ENCODE results near the gene KYAT1. TPM values are rescaled to one million over a fixed set of nuclear protein-coding genes. Genes with fewer than 3 reads are reported as not detected.
"Not testable (repeated sequence)": the region's sequence is repeated elsewhere in the genome, so short reads cannot be mapped to it uniquely, and the experiment has no call there.

Gene KYAT1
- total and polyA plus RNA-seq, 12 donors, result 8.9 to 20.3 (median 11.1) TPM

GRCh38 chr9:128861501-128861900 is 20.2 kb downstream of the KYAT1 start:
- intact Hi-C loops (cut with DNase I), result no loop called here
- Histone ChIP-seq H3K36me3 (no peaks in the 10 kb centered on the region), H3K9me3 (no peaks in the 10 kb centered on the region), H3K4me1 (peaks cover 0 to 22% (median 5%) of the 10 kb centered on the region in 9 donors), H3K27ac (no peak overlapping the region), H3K4me3 (no peak overlapping the region), H3K27me3 (no peaks in the 10 kb centered on the region)
- ATAC-seq (no peak), DNase-seq (no peak)
- WGBS, 2 donors, result 82% methylated on average over 6 of the region's 6 CpGs
- TF ChIP-seq CTCF (IDR thresholded peaks at IDR 0.05), result no peak

DNA sequence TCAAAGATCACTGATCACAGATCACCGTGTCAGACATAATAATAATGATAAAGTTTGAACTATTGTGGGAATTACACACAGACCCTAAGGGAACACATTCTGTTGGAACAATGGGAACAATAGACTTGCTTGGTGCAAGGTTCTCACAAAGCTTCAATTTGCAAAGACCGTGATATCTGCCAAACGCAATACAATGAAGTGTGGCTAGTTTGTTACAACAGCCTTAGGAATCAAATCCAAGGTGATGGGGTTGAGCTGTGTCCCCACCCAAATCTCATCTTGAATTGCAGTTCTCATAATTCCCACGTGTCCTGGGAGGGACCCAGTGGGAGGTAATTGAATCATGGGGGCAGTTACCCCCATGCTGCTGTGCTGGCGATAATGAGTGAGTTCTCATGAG is 20.8 kb downstream of the KYAT1 start:
- TF ChIP-seq CTCF (IDR thresholded peaks at IDR 0.05), result no peak
- H3K36me3 ChIP-seq, result no peaks in the 10 kb centered on the region
- ATAC-seq, result no peak
- DNase-seq, result no peak
- no peaks in the 10 kb centered on the region for H3K27me3 ChIP-seq
- no peak overlapping the region for H3K27ac ChIP-seq
- intact Hi-C loops (cut with DNase I), result no loop called here
- peaks cover 0 to 22% (median 5%) of the 10 kb centered on the region in 9 donors for H3K4me1 ChIP-seq
- H3K4me3 ChIP-seq, result no peak overlapping the region
- 86 to 89% methylated on average over 5 of the region's 5 CpGs for WGBS, 2 donors
- H3K9me3 ChIP-seq, result no peaks in the 10 kb centered on the region

- H3K27me3 ChIP-seq; H3K9me3 ChIP-seq; H3K36me3 ChIP-seq; intact Hi-C loops (cut with DNase I); H3K27ac ChIP-seq; H3K4me3 ChIP-seq; ATAC-seq; DNase-seq: not testable (repeated sequence)
- WGBS, 2 donors, result 93 to 97% methylated on average over 7 of the region's 7 CpGs
- H3K4me1 ChIP-seq, result peaks cover 0 to 15% (median 0%) of the 10 kb centered on the region in 9 donors
These were observed 23.3 kb downstream of the KYAT1 start for GRCh38 chr9:128858476-128858875.

- H3K27me3 ChIP-seq; intact Hi-C loops (cut with DNase I); ATAC-seq; H3K27ac ChIP-seq; H3K36me3 ChIP-seq; DNase-seq; H3K4me1 ChIP-seq; H3K4me3 ChIP-seq: not testable (repeated sequence)
- 94 to 96% methylated on average over 6 of the region's 6 CpGs for WGBS, 2 donors
- peaks cover 0 to 21% (median 0%) of the 10 kb centered on the region in 11 donors for H3K9me3 ChIP-seq
These were observed 27.3 kb downstream of the KYAT1 start for GRCh38 chr9:128854454-128854853.

GRCh38 chr9:128852646-128853045 is 29.1 kb downstream of the KYAT1 start:
- H3K36me3 ChIP-seq; H3K27ac ChIP-seq; H3K4me3 ChIP-seq; ATAC-seq; H3K27me3 ChIP-seq; intact Hi-C loops (cut with DNase I); DNase-seq; H3K4me1 ChIP-seq: not testable (repeated sequence)
- peaks cover 0 to 21% (median 0%) of the 10 kb centered on the region in 11 donors for H3K9me3 ChIP-seq
- 93 to 95% methylated on average over 2 of the region's 2 CpGs for WGBS, 2 donors

DNA sequence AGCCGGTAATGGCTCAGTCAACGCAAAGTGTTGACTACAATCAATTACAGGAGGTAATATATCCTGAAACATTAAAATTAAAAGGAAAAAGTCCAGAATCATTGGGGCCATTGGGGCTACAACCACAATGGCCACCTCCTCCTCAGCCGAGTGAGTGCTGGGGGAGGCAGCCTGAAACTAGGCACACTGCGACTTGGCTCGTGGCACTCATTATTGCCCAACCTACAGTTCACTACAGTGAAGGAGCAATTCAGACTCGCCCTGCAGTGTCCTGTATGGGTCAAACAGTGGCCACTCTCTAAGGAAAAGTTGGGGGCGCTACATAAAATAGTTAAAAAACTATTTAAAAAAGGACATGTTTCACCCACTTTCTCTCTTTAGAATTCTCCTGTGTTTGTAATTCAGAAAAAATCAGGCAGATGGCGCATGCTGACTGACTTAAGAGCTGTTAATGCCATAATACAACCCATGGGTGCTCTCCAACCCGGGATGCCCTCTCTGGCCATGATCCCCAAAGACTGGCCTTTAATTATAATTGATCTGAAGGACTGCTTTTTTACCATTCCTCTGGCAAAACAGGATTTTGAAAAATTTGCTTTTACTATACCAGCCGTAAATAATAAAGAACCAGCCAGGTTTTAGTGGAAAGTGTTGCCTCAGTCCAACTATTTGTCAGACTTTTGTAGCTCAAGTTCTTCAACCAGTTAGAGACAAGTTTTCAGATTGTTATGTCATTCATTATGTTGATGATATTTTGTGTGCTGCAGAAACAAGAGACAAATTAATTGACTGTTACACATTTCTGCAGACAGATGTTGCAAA is 29.8 kb downstream of the KYAT1 start:
- H3K4me3 ChIP-seq; H3K4me1 ChIP-seq; intact Hi-C loops (cut with DNase I); H3K27me3 ChIP-seq; H3K27ac ChIP-seq; ATAC-seq; H3K36me3 ChIP-seq: not testable (repeated sequence)
- DNase-seq, result peak in 1 of 2 donors; percentile 24
- peaks cover 0 to 21% (median 0%) of the 10 kb centered on the region in 11 donors for H3K9me3 ChIP-seq
- 80 to 81% methylated on average over 10 of the region's 10 CpGs for WGBS, 2 donors
- peak; percentile 35 to 68 (median 65) for TF ChIP-seq CTCF (IDR thresholded peaks at IDR 0.05)

- H3K27me3 ChIP-seq; intact Hi-C loops (cut with DNase I); ATAC-seq; H3K4me3 ChIP-seq; H3K4me1 ChIP-seq; DNase-seq; H3K27ac ChIP-seq; H3K36me3 ChIP-seq: not testable (repeated sequence)
- H3K9me3 ChIP-seq, result peaks cover 0 to 21% (median 0%) of the 10 kb centered on the region in 11 donors
- WGBS, 2 donors, result 94 to 95% methylated on average over 10 of the region's 10 CpGs
These were observed 30.7 kb downstream of the KYAT1 start for GRCh38 chr9:128851024-128851423.
